Peyer's patch (tissue), 4 donors: ENCODE data around the gene TFPT.

ENCODE experiments used
- POLR2A ChIP-seq, 2 donors: fragments of 450-650 bp; IDR thresholded peaks; one replicate each; pipeline ENCODE4 v1.5.1; 2017; ENCODE audit warnings: antibody characterized with exemption in 2 of 2, mild to moderate bottlenecking in 2 of 2, moderate library complexity in 2 of 2
- TF ChIP-seq, protein P1 (sequence below), 6 experiments: fragments of 450-650 bp in 4 of 6; fragments of 200-600 bp in 2 of 6; sonication (generic) in 1 of 6; IDR thresholded peaks; one replicate each; pipeline ENCODE4 v1.5.1; 2017 to 2019; ENCODE audit warnings: antibody characterized with exemption in 6 of 6, mild to moderate bottlenecking in 3 of 6, moderate library complexity in 1 of 6

- TF ChIP-seq, protein P1, sequence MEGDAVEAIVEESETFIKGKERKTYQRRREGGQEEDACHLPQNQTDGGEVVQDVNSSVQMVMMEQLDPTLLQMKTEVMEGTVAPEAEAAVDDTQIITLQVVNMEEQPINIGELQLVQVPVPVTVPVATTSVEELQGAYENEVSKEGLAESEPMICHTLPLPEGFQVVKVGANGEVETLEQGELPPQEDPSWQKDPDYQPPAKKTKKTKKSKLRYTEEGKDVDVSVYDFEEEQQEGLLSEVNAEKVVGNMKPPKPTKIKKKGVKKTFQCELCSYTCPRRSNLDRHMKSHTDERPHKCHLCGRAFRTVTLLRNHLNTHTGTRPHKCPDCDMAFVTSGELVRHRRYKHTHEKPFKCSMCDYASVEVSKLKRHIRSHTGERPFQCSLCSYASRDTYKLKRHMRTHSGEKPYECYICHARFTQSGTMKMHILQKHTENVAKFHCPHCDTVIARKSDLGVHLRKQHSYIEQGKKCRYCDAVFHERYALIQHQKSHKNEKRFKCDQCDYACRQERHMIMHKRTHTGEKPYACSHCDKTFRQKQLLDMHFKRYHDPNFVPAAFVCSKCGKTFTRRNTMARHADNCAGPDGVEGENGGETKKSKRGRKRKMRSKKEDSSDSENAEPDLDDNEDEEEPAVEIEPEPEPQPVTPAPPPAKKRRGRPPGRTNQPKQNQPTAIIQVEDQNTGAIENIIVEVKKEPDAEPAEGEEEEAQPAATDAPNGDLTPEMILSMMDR (IDR thresholded peaks at IDR 0.05): no peak
- no peak for TF ChIP-seq POLR2A (IDR thresholded peaks at IDR 0.05)
Measured at GRCh38 chr19:54095136-54095858, 20.2 kb downstream of the TFPT start.
